ENCODE measurements around the gene TEX36. TPM values are rescaled to one million over a fixed set of nuclear protein-coding genes. Genes with fewer than 3 reads are reported as not detected.

Gene TEX36
- polyA plus RNA-seq, 1 experiment, result not detected

GRCh38 chr10:125708971-125709503 lies 26.1 kb upstream of the TEX36 start:
- TF ChIP-seq CTCF (IDR thresholded peaks at IDR 0.05; ENCODE audit: low read depth, low read length), result no peak
- POLR2A ChIA-PET, result no interaction called here
- H3K27ac ChIP-seq (ENCODE audit: low read depth, low read length), result no peak overlapping the region

GRCh38 chr10:125707541-125708468 lies 24.8 kb upstream of the TEX36 start:
- CTCF ChIA-PET, result interaction anchor here (0.8 kb wide), 1 partner anchor 659 kb away, joined by 3 read pairs; no protein-coding TSS in a partner anchor
- no peak for TF ChIP-seq CTCF (IDR thresholded peaks at IDR 0.05; ENCODE audit: low read depth, low read length)
- no peaks in the 10 kb centered on the region for H3K27me3 ChIP-seq (ENCODE audit: control insufficient read depth, insufficient read depth, low read length)

More at GRCh38 chr10:125708971-125709503, 26.1 kb upstream of the TEX36 start:
- Histone ChIP-seq H3K4me3 (ENCODE audit: low read depth, low read length) (no peak overlapping the region), H3K9me3 (ENCODE audit: control insufficient read depth, insufficient read depth, low read length) (no peaks in the 10 kb centered on the region), H3K27me3 (ENCODE audit: control insufficient read depth, insufficient read depth, low read length) (peaks cover 5% of the 10 kb centered on the region)
- CTCF ChIA-PET, result interaction anchor here (0.7 to 1.0 kb wide), 2 partner anchors 9 to 662 kb away, joined by 3 to 4 read pairs; no protein-coding TSS in a partner anchor
- no peak for DNase-seq (ENCODE audit: low read depth, low spot score)

GRCh38 chr10:125700355-125700911 lies 17.5 kb upstream of the TEX36 start:
- POLR2A ChIA-PET, result no interaction called here
- Histone ChIP-seq H3K9me3 (ENCODE audit: control insufficient read depth, insufficient read depth, low read length) (no peaks in the 10 kb centered on the region), H3K27ac (ENCODE audit: low read depth, low read length) (no peak overlapping the region), H3K27me3 (ENCODE audit: control insufficient read depth, insufficient read depth, low read length) (no peaks in the 10 kb centered on the region), H3K4me3 (ENCODE audit: low read depth, low read length) (no peak overlapping the region)
- peak; percentile 43 for TF ChIP-seq CTCF (IDR thresholded peaks at IDR 0.05; ENCODE audit: low read depth, low read length)
- CTCF ChIA-PET, result interaction anchor here (0.6 to 1.3 kb wide), 11 partner anchors 8 to 708 kb away, joined by 3 to 7 read pairs (median 3); partner anchors contain the start of gene CTBP2
- DNase-seq (ENCODE audit: low read depth, low spot score), result no peak

More at GRCh38 chr10:125707541-125708468, 24.8 kb upstream of the TEX36 start:
- POLR2A ChIA-PET, result interaction anchor here (0.7 kb wide), 1 partner anchor 11 kb away, joined by 3 read pairs; the partner anchor contains the start of gene EDRF1
- Histone ChIP-seq H3K9me3 (ENCODE audit: control insufficient read depth, insufficient read depth, low read length) (no peaks in the 10 kb centered on the region), H3K27ac (ENCODE audit: low read depth, low read length) (no peak overlapping the region), H3K4me3 (ENCODE audit: low read depth, low read length) (no peak overlapping the region)
- DNase-seq (ENCODE audit: low read depth, low spot score), result no peak

DNA sequence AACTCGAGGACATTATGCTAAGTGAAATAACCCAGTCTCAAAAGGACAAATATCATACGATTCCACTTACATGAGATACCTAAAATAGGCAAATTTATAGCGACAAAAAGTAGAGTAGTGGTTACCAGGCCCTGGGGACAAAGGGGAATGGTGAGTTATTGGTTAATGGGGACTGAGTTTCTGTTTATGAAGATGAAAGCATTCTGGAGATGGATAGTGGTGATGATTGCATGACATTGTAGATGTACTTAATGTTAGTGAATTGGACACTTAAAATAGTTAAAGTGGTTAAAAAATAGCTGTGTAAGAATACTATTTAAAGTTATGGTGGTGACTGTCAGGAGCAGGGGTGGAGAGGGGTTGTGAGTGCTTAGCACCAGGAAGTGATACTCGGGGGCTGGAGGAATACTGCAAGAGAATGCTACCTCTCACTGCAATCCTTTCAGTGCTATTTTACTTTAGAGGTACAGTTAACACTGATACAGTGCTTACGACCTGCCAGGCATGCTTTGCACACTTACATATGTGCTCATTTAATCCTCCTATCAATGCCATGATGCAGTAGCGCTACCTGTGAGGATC lies 16.7 kb upstream of the TEX36 start:
- DNase-seq (ENCODE audit: low read depth, low spot score), result no peak
- ChIA-PET POLR2A (no interaction called here), CTCF (interaction anchor here (0.6 to 1.2 kb wide), 5 partner anchors 9 to 707 kb away, joined by 3 to 7 read pairs (median 3); partner anchors contain the start of gene CTBP2)
- Histone ChIP-seq H3K27me3 (ENCODE audit: control insufficient read depth, insufficient read depth, low read length) (no peaks in the 10 kb centered on the region), H3K9me3 (ENCODE audit: control insufficient read depth, insufficient read depth, low read length) (no peaks in the 10 kb centered on the region), H3K4me3 (ENCODE audit: low read depth, low read length) (no peak overlapping the region), H3K27ac (ENCODE audit: low read depth, low read length) (no peak overlapping the region)
- TF ChIP-seq CTCF (IDR thresholded peaks at IDR 0.05; ENCODE audit: low read depth, low read length), result no peak

Measured in AG04450 (cell line).